Astrocyte (in vitro differentiated cells and primary cell): ENCODE data around the gene SLC17A7. TPM values are rescaled to one million over a fixed set of nuclear protein-coding genes. Genes with fewer than 3 reads are reported as not detected.

Experiments used
- DNase-seq: peaks from one replicate; pipeline ENCODE4 v3.0.0-alpha.2; 2010; ENCODE audit warnings: low read depth
- FAIRE-seq: peaks from 2 replicates; lab custom pipeline; 2011; peaks lifted over from hg19 to GRCh38; lab: Jason Lieb, UNC
- H2AFZ ChIP-seq: 2 replicates; pipeline ENCODE4 v1.6.0; 2012; ENCODE audit warnings: low read depth, low read length, inconsistent platforms
- H3K27ac ChIP-seq: 2 replicates; pipeline ENCODE4 v1.5.1; 2011; ENCODE audit warnings: low read depth, low read length, inconsistent platforms
- H3K27me3 ChIP-seq: 2 replicates; pipeline ENCODE4 v1.6.0; 2011; ENCODE audit warnings: low read length, inconsistent platforms; ENCODE audit not compliant: insufficient read depth
- H3K36me3 ChIP-seq: 2 replicates; pipeline ENCODE4 v1.5.1; 2011; ENCODE audit warnings: low read length, inconsistent platforms; ENCODE audit not compliant: insufficient read depth
- H3K4me1 ChIP-seq: 2 replicates; pipeline ENCODE4 v1.5.1; 2011; ENCODE audit warnings: low read length, inconsistent platforms; ENCODE audit not compliant: insufficient read depth
- H3K4me2 ChIP-seq: 2 replicates; pipeline ENCODE4 v1.6.0; 2012; ENCODE audit warnings: low read length, inconsistent platforms
- H3K4me3 ChIP-seq: 2 replicates; pipeline ENCODE4 v1.5.1; 2011; ENCODE audit warnings: low read depth, mild to moderate bottlenecking, low read length, inconsistent platforms; ENCODE audit not compliant: insufficient read depth
- H3K79me2 ChIP-seq: 2 replicates; pipeline ENCODE4 v1.6.0; 2012; ENCODE audit warnings: mild to moderate bottlenecking, low read length, inconsistent platforms; ENCODE audit not compliant: insufficient read depth
- H3K9ac ChIP-seq: 2 replicates; pipeline ENCODE4 v1.6.0; 2012; ENCODE audit warnings: mild to moderate bottlenecking, low read length, inconsistent platforms
- H3K9me3 ChIP-seq: 2 replicates; pipeline ENCODE4 v1.5.1; 2012; ENCODE audit warnings: low read depth, mild to moderate bottlenecking, low read length, inconsistent platforms; ENCODE audit not compliant: insufficient read depth
- H4K20me1 ChIP-seq: 2 replicates; pipeline ENCODE4 v1.6.0; 2012; ENCODE audit warnings: low read length, inconsistent platforms; ENCODE audit not compliant: insufficient read depth
- H3K27ac Mint-ChIP-seq: one replicate; pipeline ENCODE4 v1.8.0; 2021; ENCODE audit warnings: mild to moderate bottlenecking, mixed read lengths; ENCODE audit not compliant: unreplicated experiment
- H3K27me3 Mint-ChIP-seq: one replicate; pipeline ENCODE4 v1.8.0; 2021; ENCODE audit warnings: low read depth, mixed read lengths; ENCODE audit not compliant: unreplicated experiment
- H3K36me3 Mint-ChIP-seq: one replicate; pipeline ENCODE4 v1.8.0; 2021; ENCODE audit warnings: low read depth, mixed read lengths; ENCODE audit not compliant: unreplicated experiment
- H3K4me1 Mint-ChIP-seq: one replicate; pipeline ENCODE4 v1.8.0; 2021; ENCODE audit warnings: low read depth, mixed read lengths; ENCODE audit not compliant: unreplicated experiment
- H3K4me3 Mint-ChIP-seq: one replicate; pipeline ENCODE4 v1.8.0; 2021; ENCODE audit warnings: mild to moderate bottlenecking, moderate library complexity, mixed read lengths; ENCODE audit not compliant: unreplicated experiment
- H3K9me3 Mint-ChIP-seq: one replicate; pipeline ENCODE4 v1.8.0; 2021; ENCODE audit warnings: mild to moderate bottlenecking, mixed read lengths; ENCODE audit not compliant: unreplicated experiment
- EZH2 ChIP-seq: IDR thresholded peaks from 2 replicates; pipeline ENCODE4 v1.6.1; 2012; ENCODE audit warnings: mild to moderate bottlenecking, low read length, inconsistent platforms; ENCODE audit not compliant: insufficient read depth
- total RNA-seq: library from RNA; stranded (reverse); gene quantifications from 2 replicates; pipeline ENCODE4 v1.2.1, GENCODE V29; 2021
- TF ChIP-seq, protein P1 (sequence below): IDR thresholded peaks from 2 replicates; pipeline ENCODE4 v1.5.1; 2011; ENCODE audit warnings: low read depth, mild to moderate bottlenecking, inconsistent platforms, low read length, moderate library complexity; ENCODE audit not compliant: insufficient read depth

Gene SLC17A7
- total RNA-seq, 1 donor from 2014 or later, result 0.16 TPM

DNA sequence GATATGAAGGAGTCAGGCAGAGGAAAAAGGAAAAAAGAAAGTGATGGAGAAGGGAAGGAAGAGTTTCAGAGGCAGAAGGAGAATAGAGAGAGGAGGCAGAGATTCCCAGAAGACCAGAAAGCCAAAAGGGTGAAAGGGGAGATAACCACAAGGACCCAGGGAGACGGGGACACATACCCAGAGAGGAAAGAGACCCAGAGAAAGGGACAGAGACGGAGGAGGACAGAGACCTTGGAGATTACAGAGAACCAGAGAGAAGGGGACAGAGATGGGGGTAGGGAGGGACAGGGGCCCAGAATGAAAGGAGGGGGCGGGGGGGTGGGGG, 19.5 kb downstream of the SLC17A7 start:
- Histone ChIP-seq H3K4me3 (no peak overlapping the region), H3K9ac (no peak overlapping the region), H3K79me2 (no peaks in the 10 kb centered on the region), H4K20me1 (peaks cover 7% of the 10 kb centered on the region), H3K9me3 (no peaks in the 10 kb centered on the region), H3K27me3 (peaks cover 94% of the 10 kb centered on the region), H3K4me2 (no peak overlapping the region), H3K27ac (no peak overlapping the region), H2AFZ (no peak overlapping the region), H3K36me3 (no peaks in the 10 kb centered on the region), H3K4me1 (peaks cover 4% of the 10 kb centered on the region)
- H3K36me3 Mint-ChIP-seq, result peaks cover 3% of the 10 kb centered on the region
- no peaks in the 10 kb centered on the region for H3K9me3 Mint-ChIP-seq
- no peak for FAIRE-seq
- H3K4me1 Mint-ChIP-seq, result peaks cover 4% of the 10 kb centered on the region
- H3K27ac Mint-ChIP-seq, result no peak overlapping the region
- H3K4me3 Mint-ChIP-seq, result no peak overlapping the region
- H3K27me3 Mint-ChIP-seq, result peaks cover 90% of the 10 kb centered on the region
- no peak for DNase-seq
- TF ChIP-seq EZH2, result no peak

DNA sequence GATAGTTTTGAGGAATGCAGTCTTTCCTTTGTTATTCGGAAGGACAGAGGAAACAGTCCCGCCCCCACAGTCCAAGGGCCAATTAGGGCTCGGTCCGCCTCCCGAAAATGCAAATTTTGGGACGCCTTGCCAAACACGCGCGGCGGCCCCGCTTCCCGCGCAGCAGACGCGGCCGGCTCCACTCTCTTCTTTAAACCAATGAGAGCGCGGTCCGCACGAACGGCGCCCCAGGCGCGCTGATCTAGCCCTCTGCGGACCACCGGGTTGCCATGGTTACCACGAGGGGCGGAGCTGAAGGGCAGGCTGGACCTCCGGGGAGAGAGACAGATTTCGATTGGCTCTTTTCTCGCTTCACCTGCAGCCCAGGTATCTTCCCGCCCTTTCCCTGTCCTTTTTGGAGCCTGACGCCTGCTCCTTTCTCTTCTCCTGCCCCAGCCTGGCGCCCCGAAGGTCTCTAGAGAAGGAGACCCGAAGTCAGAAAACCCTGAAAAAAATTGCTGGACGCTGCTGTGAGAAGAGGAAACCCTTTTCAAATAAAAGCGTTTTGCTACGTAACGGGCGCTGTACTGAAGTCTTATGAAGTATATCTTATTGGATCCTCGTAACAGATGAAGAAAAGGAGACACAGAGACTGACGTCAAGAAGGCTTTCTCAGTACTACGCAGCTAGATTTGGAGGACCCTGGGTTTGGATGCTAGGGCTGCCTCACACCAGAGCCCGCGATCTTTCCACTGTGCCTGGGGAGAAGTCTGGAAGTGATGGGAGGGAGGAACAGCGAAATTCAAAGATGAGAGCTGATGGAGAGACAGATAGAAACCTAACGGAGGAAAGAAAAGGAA, 20.1 kb downstream of the SLC17A7 start:
- peaks cover 7% of the 10 kb centered on the region for H4K20me1 ChIP-seq
- no peaks in the 10 kb centered on the region for H3K9me3 ChIP-seq
- FAIRE-seq (no peak), DNase-seq (peak; percentile 18)
- peak overlapping the region; percentile 27 for H3K4me3 Mint-ChIP-seq
- TF ChIP-seq, protein P1, sequence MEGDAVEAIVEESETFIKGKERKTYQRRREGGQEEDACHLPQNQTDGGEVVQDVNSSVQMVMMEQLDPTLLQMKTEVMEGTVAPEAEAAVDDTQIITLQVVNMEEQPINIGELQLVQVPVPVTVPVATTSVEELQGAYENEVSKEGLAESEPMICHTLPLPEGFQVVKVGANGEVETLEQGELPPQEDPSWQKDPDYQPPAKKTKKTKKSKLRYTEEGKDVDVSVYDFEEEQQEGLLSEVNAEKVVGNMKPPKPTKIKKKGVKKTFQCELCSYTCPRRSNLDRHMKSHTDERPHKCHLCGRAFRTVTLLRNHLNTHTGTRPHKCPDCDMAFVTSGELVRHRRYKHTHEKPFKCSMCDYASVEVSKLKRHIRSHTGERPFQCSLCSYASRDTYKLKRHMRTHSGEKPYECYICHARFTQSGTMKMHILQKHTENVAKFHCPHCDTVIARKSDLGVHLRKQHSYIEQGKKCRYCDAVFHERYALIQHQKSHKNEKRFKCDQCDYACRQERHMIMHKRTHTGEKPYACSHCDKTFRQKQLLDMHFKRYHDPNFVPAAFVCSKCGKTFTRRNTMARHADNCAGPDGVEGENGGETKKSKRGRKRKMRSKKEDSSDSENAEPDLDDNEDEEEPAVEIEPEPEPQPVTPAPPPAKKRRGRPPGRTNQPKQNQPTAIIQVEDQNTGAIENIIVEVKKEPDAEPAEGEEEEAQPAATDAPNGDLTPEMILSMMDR, result no peak
- TF ChIP-seq EZH2, result no peak
- H3K27me3 Mint-ChIP-seq, result peaks cover 90% of the 10 kb centered on the region
- no peak overlapping the region for H3K4me3 ChIP-seq
- H3K9ac ChIP-seq, result no peak overlapping the region
- no peak overlapping the region for H2AFZ ChIP-seq
- peak overlapping the region; percentile 25 for H3K4me2 ChIP-seq
- no peaks in the 10 kb centered on the region for H3K79me2 ChIP-seq
- no peaks in the 10 kb centered on the region for H3K36me3 ChIP-seq
- peaks cover 4% of the 10 kb centered on the region for H3K4me1 ChIP-seq
- H3K36me3 Mint-ChIP-seq, result peaks cover 3% of the 10 kb centered on the region
- no peak overlapping the region for H3K27ac Mint-ChIP-seq
- peaks cover 4% of the 10 kb centered on the region for H3K4me1 Mint-ChIP-seq
- no peaks in the 10 kb centered on the region for H3K9me3 Mint-ChIP-seq
- H3K27ac ChIP-seq, result no peak overlapping the region
- peaks cover 88% of the 10 kb centered on the region for H3K27me3 ChIP-seq

DNA sequence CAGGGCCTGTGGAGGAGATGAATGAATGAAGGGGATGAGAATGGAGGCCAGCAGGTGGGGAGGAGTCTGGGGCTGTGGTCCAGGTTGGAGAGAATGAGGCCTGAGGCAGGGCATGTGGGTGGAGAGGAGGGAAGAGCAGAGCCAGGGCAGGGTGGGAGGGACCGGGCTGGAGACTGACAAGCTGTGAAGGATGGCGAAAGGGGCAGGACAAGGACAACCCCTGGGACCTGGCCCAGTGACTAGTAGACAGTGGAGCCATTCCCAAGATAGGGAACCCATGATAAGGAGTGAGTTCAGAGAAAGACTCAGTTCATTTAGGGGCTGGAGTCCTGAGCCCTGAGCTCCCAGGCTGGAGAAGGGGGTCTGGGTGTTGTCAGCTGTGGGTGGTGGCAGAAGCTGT, 21.1 kb downstream of the SLC17A7 start:
- FAIRE-seq, result no peak
- no peak overlapping the region for H2AFZ ChIP-seq

More for the DNA sequence above, 21.1 kb downstream of the SLC17A7 start:
- Histone ChIP-seq H4K20me1 (peaks cover 7% of the 10 kb centered on the region), H3K4me2 (no peak overlapping the region), H3K27me3 (peaks cover 78% of the 10 kb centered on the region), H3K79me2 (no peaks in the 10 kb centered on the region), H3K36me3 (no peaks in the 10 kb centered on the region), H3K4me3 (no peak overlapping the region), H3K9me3 (no peaks in the 10 kb centered on the region), H3K4me1 (peaks cover 4% of the 10 kb centered on the region), H3K27ac (no peak overlapping the region), H3K9ac (no peak overlapping the region)
- H3K4me1 Mint-ChIP-seq, result peaks cover 4% of the 10 kb centered on the region
- H3K9me3 Mint-ChIP-seq, result no peaks in the 10 kb centered on the region
- no peak for DNase-seq
- peaks cover 3% of the 10 kb centered on the region for H3K36me3 Mint-ChIP-seq
- H3K27me3 Mint-ChIP-seq, result peaks cover 86% of the 10 kb centered on the region
- peak overlapping the region; percentile 16 for H3K4me3 Mint-ChIP-seq
- no peak for TF ChIP-seq EZH2
- TF ChIP-seq, protein P1, result no peak
- no peak overlapping the region for H3K27ac Mint-ChIP-seq
